Kasumi-1 (cell line): ENCODE measurements around the gene SERPINA5.
"Not testable (repeated sequence)": the region's sequence is repeated elsewhere in the genome, so short reads cannot be mapped to it uniquely, and the experiment has no call there.

ENCODE experiments used
- DNase-seq, 2 experiments: peaks; one replicate each; lab custom pipeline; 2025; lab: John Stamatoyannopoulos, UW

SERPINA5 gene

GRCh38 chr14:94575730-94576585, 5.3 kb upstream of the SERPINA5 start:
- DNase-seq = no peak

GRCh38 chr14:94577472-94577871, 3.8 kb upstream of the SERPINA5 start:
- not testable (repeated sequence) for DNase-seq

DNA sequence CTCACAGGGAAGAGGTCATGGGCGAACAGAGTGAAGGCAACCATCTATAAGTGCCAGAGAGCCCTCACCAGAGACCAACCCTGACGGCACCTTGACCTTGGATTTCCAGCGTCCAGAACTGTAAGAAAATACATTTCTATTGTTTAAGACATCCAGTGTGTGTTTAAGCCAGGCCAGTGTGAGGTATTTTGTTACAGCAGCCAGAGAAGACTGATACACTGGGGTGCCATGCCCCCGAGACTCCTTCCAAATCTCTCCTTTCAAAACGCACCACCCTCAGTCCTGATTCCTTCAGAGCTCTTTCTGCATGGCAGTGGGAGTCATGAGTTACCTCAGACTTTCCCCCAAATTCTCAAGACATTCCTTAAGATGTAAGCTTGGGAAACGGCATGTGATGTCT, 2.5 kb upstream of the SERPINA5 start:
- DNase-seq = no peak

DNA sequence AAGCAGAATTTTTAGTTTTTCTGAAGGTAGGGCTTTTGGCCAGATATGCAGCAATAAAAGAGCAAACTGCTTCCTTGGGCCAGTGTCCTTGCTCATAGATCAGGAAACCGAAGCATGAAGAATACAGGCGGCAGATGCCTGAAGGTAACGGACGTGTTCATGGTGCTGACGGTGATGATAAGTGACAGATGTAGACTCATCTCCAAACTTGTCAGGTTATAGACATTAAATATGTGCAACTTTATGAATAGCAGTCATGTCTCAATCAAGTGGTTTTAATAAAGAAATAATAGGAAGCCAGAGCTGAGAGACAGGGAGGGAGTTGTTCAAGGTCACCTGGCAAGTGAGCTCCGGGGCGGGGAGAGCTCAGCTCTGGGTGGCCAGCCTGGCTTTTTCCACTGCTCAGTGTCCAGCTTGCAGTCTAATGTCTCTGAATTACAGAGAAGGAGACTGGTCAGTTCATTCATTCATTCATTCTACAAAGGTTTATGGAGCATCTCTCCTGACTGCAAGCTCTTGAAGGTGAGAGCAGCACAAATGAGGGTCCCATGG, 1.0 kb downstream of the SERPINA5 start:
- no peak for DNase-seq

DNA sequence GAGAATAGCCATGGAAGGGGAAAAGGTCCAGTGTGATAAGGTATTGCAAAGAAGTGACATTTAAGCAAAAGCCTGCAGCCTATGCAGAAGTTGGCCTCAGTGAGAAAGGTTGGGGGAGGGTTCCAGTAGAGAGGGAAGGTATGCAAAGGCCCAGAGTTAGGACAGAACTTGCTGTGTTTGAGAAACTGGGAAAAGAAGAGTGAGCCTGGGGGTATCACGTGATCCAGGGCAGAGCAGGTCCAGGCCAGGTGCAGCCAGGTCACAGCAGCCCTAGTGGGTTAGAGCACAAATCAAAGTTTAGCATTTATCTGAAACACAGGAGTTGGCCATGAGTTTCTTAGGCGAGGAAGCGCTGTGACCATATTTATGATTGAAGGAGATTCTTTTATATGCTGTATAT, 1.6 kb downstream of the SERPINA5 start:
- DNase-seq = no peak

- no peak for DNase-seq
These were observed 2.3 kb downstream of the SERPINA5 start for GRCh38 chr14:94583557-94583956.

GRCh38 chr14:94584591-94585280, 3.5 kb downstream of the SERPINA5 start:
- DNase-seq = no peak

- no peak for DNase-seq
These were observed 5.4 kb downstream of the SERPINA5 start for GRCh38 chr14:94586635-94587034.

GRCh38 chr14:94588311-94588710, 7.1 kb downstream of the SERPINA5 start:
- DNase-seq = no peak

DNA sequence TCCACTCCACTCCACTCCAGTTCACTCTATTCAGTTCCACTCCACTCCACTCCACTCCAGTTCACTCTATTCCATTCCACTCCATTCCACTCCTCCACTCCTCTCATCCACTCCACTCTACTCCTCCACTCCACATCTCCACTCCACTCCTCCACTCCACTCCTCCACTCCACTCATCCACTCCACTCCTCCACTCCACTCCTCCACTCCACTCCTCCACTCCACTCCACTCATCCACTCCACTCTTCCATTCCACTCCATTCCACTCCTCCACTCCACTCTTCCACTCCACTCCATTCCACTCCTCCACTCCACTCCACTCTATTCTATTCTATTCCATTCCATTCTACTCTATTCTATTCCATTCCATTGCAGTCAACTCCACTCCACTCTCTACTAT, 9.8 kb downstream of the SERPINA5 start:
- no peak for DNase-seq

DNA sequence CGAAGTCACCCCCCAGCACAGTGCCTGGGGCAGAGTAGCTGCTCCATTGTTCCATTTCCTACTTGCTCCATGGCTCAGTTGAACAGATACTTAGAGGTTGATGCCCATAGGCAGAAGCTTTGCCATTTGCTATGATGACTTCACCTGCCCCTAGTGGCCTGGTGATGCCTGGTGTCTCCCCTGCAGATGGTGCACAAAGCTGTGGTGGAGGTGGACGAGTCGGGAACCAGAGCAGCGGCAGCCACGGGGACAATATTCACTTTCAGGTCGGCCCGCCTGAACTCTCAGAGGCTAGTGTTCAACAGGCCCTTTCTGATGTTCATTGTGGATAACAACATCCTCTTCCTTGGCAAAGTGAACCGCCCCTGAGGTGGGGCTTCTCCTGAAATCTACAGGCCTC, 10.6 kb downstream of the SERPINA5 start:
- DNase-seq = no peak

GRCh38 chr14:94592457-94592856, 11.2 kb downstream of the SERPINA5 start:
- DNase-seq = no peak

DNA sequence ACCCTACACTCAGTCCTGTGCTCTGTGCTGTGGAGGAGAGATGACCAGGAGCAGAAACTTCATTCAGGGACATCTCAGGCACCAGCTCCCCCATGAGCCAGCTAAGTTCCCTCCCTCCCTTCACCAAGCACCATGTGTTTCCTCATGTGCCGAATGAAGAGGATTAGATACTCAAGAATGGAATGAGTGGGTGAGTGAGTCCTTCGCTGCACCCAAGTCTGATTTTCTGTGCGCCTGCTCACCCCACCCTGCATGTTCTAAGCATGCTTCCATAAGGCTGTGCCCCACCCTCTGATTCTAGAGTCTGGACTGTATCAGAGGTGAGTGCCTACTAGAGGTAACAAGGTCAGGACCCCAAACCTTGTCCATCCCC, 12.1 kb downstream of the SERPINA5 start:
- no peak for DNase-seq

- DNase-seq = no peak
These were observed 12.7 kb downstream of the SERPINA5 start for GRCh38 chr14:94593749-94594431.

DNA sequence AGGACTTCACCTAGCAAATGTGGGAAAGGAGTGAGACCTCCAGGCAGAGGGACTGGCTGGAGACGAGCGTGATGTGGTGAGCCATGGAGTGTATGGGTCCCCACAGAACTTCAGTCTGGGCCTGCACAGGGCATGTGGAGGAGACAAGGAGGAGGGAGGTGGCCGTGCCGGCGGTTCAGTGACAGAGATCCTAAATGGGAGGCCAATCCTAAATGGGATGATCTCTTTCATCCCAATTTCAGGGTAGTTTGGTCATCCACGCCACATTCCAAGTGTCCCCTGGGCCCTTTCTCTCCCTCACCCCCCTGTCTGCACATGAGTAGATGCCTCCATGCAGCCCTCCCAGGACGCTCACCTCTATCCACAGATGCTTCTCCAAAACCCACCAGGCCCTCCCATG, 13.2 kb downstream of the SERPINA5 start:
- DNase-seq = no peak

DNA sequence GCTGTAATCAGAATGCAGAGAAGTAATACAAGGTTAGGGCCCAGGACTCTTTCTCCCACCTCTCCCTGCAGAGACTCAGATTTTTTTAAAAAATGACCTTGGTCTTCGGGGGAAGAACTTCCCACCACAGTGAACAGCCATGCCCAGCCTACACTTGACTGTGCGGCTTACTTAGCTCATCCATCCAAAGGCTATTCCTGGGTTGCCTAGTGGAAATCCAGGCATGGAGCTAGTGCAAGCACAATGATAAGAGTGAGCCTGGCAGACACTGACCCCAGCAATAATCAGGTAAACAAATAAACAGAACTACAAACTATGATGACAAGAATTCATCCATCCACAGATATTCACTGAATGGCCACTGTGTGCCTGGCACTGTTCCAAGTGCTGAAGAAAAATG, 14.7 kb downstream of the SERPINA5 start:
- DNase-seq = no peak

DNA sequence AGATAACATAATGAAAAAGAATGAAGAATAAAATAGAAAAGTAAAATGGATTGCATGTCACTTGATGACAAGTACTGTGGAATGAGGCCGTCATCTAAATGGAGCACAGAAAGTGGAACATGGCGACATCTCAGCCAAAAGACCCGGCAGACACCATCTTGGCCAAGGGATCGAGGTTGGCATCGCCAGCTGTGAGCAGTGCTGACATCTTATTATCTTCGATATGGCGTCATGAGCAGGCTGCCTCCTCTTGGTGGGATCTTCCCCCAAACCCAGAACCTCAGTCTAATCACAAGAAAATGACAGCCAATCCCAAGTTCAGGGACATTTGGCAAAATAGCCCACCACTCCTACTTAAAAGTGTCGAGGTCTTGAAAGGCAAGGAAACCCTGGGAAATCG, 15.1 kb downstream of the SERPINA5 start:
- DNase-seq = no peak

GRCh38 chr14:94597788-94598187, 16.6 kb downstream of the SERPINA5 start:
- DNase-seq = no peak

DNA sequence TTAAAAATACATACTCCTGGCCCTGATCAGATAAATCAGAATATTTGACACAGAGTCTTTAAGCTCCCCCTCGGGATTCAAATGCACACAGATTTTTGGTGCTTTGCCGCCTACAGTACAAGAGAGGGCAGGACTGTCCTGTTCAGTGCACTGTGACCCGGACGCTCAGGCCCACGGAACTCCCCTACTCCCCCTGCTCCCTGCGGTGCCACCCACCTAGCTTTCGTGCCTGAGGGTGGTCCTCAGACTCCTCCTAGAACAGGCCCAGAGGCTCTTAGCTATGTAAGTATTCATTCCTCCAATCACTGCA, 17.2 kb downstream of the SERPINA5 start:
- no peak for DNase-seq

DNA sequence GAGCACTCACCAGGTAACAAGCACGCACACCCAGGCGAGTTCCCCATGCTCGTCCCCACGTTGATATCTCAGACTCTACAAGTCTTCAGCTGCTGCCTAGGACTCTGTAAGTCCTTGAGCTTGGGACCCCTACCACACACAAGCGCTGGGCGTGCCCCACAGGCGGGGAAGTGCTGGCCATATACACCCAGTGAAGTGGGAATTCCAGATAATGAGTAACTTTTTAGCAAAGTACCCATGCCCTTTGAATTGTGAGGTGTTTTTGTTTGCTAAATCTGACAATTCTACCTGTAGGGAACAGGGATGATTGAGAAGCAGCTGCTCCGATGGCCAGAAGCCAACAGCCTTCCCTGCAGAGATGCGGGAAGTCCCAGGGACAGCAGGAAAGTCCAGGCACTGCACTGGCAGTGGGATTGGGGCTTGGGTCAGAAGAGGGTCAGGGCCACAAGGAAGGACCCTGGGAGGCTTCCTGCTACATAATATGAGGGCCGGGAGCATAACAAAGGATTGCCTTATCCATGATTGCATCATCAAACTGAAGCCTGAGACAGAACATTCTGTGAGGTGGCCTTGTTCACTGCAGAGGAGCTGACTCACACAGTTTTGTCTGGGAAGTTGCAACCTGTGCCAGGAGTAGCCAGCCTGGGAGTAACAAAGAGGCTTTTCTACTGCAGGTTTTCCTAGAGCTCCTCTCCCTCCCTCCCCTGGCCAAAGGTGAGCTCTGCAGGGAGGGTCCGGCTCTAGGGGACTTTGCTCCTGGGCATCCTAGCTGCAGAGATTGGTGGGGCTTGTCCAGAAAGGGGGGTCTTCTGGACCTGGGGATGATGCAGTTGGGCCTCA, 17.8 kb downstream of the SERPINA5 start:
- no peak for DNase-seq

DNA sequence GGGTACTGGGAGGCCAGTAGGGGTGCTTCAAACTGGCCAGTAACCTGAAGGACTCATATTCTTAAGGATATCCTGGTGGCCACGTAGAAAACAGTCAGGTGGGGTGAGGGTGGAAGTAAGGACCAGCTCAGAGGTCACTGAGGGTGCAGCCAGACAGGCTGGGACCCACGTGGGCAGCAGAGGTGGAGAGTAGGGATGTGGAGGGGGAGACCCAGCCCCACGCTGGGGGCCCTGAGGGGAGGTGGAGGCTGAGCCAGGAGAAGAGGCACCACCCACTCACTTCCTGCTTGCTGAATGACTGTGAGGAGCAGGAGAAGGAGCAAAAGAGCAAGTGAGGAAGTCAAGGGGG, 18.4 kb downstream of the SERPINA5 start:
- DNase-seq = no peak

DNA sequence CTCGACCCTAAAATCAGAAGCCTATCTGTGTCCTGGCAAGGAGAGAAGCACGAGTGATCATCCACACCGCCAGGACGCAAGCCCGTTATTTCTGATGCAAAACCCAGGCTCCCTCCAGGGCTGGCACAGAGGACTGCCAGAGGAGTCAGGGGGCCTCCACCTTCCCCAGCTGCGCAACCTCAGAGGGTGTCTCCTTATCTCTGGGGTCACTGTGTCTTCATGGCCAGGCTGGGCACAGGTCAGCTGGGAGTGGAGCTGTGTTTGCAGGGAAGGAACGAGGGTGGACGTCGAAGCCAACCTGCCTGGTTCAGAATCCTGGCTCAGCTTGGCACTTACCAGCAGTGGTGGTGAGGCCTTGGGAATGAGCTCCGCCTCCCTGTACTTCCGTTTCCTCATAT, 18.9 kb downstream of the SERPINA5 start:
- no peak for DNase-seq
